Measurements from ENCODE around the gene DRAM1.

Gene DRAM1

DNA sequence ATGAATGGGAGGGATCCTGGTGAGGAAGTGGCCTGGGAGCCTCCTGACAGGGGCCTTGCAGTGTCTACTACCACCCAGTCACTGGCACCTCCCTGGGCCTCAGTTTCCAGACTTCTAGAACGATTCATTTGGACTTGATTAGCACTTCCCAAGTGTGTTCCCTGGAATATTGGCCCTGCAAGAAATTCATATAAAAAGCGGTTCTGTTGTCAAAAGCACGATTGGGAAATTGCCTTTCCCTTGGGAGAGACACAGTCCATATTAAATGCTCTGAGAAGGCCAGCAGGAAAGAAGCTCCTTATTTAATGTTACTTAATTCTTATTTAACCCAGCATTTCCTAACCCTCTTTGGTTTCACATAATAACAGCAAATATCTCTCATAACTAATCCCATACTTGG lies 61.9 kb downstream of the DRAM1 start:
- Histone ChIP-seq H3K4me2 (ENCODE audit: low read length) (no peak overlapping the region), H3K79me2 (ENCODE audit: control insufficient read depth, low read length) (no peaks in the 10 kb centered on the region), H3K9me2 (replicated peaks; ENCODE audit: control insufficient read depth, low read length) (no peaks in the 10 kb centered on the region), H4K20me1 (ENCODE audit: control insufficient read depth, insufficient read depth, low read depth, low read length) (no peaks in the 10 kb centered on the region), H3K9me3 (ENCODE audit: control insufficient read depth, insufficient read depth, low read length) (no peaks in the 10 kb centered on the region), H3F3A (ENCODE audit: control insufficient read depth, insufficient read depth) (no peaks in the 10 kb centered on the region), H3K27ac (ENCODE audit: low read depth, low read length) (no peak overlapping the region), H3K4me3 (ENCODE audit: low read length) (no peak overlapping the region), H3K36me3 (ENCODE audit: control insufficient read depth, low read length) (no peaks in the 10 kb centered on the region), H3K27me3 (ENCODE audit: control insufficient read depth, low read length) (peaks cover 23% of the 10 kb centered on the region), H3K4me1 (ENCODE audit: control insufficient read depth, low read length) (peaks cover 32% of the 10 kb centered on the region)
- TF ChIP-seq, protein P1, sequence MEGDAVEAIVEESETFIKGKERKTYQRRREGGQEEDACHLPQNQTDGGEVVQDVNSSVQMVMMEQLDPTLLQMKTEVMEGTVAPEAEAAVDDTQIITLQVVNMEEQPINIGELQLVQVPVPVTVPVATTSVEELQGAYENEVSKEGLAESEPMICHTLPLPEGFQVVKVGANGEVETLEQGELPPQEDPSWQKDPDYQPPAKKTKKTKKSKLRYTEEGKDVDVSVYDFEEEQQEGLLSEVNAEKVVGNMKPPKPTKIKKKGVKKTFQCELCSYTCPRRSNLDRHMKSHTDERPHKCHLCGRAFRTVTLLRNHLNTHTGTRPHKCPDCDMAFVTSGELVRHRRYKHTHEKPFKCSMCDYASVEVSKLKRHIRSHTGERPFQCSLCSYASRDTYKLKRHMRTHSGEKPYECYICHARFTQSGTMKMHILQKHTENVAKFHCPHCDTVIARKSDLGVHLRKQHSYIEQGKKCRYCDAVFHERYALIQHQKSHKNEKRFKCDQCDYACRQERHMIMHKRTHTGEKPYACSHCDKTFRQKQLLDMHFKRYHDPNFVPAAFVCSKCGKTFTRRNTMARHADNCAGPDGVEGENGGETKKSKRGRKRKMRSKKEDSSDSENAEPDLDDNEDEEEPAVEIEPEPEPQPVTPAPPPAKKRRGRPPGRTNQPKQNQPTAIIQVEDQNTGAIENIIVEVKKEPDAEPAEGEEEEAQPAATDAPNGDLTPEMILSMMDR (IDR thresholded peaks at IDR 0.05; ENCODE audit: low read depth, low read length, poor library complexity, severe bottlenecking), result no peak
- no peak for TF ChIP-seq EZH2phosphoT487 (IDR thresholded peaks at IDR 0.05; ENCODE audit: borderline replicate concordance, low read length)

DNA sequence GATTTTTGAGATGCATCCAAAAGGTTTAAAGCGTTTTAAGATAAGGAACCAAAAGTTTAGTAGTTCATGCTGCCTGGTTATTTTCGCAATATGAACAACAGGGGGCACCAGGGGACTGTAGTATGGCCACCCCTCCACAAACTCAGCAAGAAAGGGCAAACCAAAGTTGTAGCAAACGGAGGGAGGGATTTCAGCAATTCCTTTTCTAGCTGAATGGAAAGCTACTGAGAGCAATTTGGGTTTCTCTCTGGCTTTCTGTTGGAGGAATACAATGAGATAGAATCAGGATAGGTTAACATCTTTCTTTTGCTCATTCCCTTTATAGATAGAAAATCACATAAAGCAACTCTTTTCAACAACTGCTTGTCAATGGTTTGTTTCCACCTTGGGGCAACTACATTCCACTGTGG lies 62.5 kb downstream of the DRAM1 start:
- H3K79me2 ChIP-seq (ENCODE audit: control insufficient read depth, low read length), result no peaks in the 10 kb centered on the region
- TF ChIP-seq EZH2phosphoT487 (IDR thresholded peaks at IDR 0.05; ENCODE audit: borderline replicate concordance, low read length), result no peak
- TF ChIP-seq, protein P1 (IDR thresholded peaks at IDR 0.05; ENCODE audit: low read depth, low read length, poor library complexity, severe bottlenecking), result peak; percentile 86
- H3F3A ChIP-seq (ENCODE audit: control insufficient read depth, insufficient read depth), result no peaks in the 10 kb centered on the region
- H3K4me1 ChIP-seq (ENCODE audit: control insufficient read depth, low read length), result peaks cover 31% of the 10 kb centered on the region
- no peak overlapping the region for H3K4me2 ChIP-seq (ENCODE audit: low read length)
- no peak overlapping the region for H3K4me3 ChIP-seq (ENCODE audit: low read length)
- H3K27ac ChIP-seq (ENCODE audit: low read depth, low read length), result no peak overlapping the region
- peaks cover 23% of the 10 kb centered on the region for H3K27me3 ChIP-seq (ENCODE audit: control insufficient read depth, low read length)
- H3K9me2 ChIP-seq (replicated peaks; ENCODE audit: control insufficient read depth, low read length), result no peaks in the 10 kb centered on the region
- no peaks in the 10 kb centered on the region for H3K9me3 ChIP-seq (ENCODE audit: control insufficient read depth, insufficient read depth, low read length)
- H4K20me1 ChIP-seq (ENCODE audit: control insufficient read depth, insufficient read depth, low read depth, low read length), result no peaks in the 10 kb centered on the region
- no peaks in the 10 kb centered on the region for H3K36me3 ChIP-seq (ENCODE audit: control insufficient read depth, low read length)

DNA sequence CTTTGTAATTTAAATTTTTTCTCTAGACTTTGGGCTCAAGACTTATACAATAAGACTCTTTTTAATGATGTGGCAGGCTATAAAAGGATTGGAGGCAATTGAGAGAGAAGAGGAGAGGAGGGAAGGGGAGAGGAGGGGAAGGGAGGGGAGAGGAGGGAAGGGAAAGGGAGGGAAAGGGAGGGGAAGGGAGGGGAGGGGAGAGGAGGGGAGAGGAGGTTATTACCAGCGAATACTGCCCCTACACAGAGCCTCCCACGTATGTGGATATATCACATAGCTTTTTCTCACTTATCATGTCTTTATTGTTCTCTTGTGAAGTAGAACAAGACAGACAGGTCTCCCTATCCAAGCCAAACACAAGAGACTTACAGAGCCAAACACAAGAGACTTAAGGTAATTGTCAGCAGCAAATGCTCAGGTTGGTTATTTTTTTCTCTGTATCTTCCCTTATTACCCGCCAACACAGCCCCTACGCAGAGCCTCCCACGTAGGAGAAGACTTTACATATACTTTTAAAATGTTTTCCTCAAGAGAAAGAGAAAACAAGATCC lies 63.1 kb downstream of the DRAM1 start:
- no peaks in the 10 kb centered on the region for H3K36me3 ChIP-seq (ENCODE audit: control insufficient read depth, low read length)
- H3K27ac ChIP-seq (ENCODE audit: low read depth, low read length), result no peak overlapping the region
- peaks cover 22% of the 10 kb centered on the region for H3K27me3 ChIP-seq (ENCODE audit: control insufficient read depth, low read length)
- no peaks in the 10 kb centered on the region for H4K20me1 ChIP-seq (ENCODE audit: control insufficient read depth, insufficient read depth, low read depth, low read length)
- H3K79me2 ChIP-seq (ENCODE audit: control insufficient read depth, low read length), result no peaks in the 10 kb centered on the region
- no peak overlapping the region for H3K4me3 ChIP-seq (ENCODE audit: low read length)
- no peaks in the 10 kb centered on the region for H3K9me3 ChIP-seq (ENCODE audit: control insufficient read depth, insufficient read depth, low read length)
- peaks cover 25% of the 10 kb centered on the region for H3K4me1 ChIP-seq (ENCODE audit: control insufficient read depth, low read length)
- no peaks in the 10 kb centered on the region for H3K9me2 ChIP-seq (replicated peaks; ENCODE audit: control insufficient read depth, low read length)
- H3F3A ChIP-seq (ENCODE audit: control insufficient read depth, insufficient read depth), result no peaks in the 10 kb centered on the region
- no peak overlapping the region for H3K4me2 ChIP-seq (ENCODE audit: low read length)
- TF ChIP-seq EZH2phosphoT487 (IDR thresholded peaks at IDR 0.05; ENCODE audit: borderline replicate concordance, low read length), result no peak
- TF ChIP-seq, protein P1 (IDR thresholded peaks at IDR 0.05; ENCODE audit: low read depth, low read length, poor library complexity, severe bottlenecking), result no peak
